ENCODE data around the gene TTLL5.
A peak's percentile ranks its signal among the peaks of the same experiment; 100 is the strongest.

The TTLL5 gene, protein sequence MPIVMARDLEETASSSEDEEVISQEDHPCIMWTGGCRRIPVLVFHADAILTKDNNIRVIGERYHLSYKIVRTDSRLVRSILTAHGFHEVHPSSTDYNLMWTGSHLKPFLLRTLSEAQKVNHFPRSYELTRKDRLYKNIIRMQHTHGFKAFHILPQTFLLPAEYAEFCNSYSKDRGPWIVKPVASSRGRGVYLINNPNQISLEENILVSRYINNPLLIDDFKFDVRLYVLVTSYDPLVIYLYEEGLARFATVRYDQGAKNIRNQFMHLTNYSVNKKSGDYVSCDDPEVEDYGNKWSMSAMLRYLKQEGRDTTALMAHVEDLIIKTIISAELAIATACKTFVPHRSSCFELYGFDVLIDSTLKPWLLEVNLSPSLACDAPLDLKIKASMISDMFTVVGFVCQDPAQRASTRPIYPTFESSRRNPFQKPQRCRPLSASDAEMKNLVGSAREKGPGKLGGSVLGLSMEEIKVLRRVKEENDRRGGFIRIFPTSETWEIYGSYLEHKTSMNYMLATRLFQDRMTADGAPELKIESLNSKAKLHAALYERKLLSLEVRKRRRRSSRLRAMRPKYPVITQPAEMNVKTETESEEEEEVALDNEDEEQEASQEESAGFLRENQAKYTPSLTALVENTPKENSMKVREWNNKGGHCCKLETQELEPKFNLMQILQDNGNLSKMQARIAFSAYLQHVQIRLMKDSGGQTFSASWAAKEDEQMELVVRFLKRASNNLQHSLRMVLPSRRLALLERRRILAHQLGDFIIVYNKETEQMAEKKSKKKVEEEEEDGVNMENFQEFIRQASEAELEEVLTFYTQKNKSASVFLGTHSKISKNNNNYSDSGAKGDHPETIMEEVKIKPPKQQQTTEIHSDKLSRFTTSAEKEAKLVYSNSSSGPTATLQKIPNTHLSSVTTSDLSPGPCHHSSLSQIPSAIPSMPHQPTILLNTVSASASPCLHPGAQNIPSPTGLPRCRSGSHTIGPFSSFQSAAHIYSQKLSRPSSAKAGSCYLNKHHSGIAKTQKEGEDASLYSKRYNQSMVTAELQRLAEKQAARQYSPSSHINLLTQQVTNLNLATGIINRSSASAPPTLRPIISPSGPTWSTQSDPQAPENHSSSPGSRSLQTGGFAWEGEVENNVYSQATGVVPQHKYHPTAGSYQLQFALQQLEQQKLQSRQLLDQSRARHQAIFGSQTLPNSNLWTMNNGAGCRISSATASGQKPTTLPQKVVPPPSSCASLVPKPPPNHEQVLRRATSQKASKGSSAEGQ (N-terminal part only)
- long read RNA-seq, partial matches to known transcripts = 7 of 20 reads
- long read RNA-seq, other reads (novel, unspliced or antisense) = 13 of 20 reads

DNA sequence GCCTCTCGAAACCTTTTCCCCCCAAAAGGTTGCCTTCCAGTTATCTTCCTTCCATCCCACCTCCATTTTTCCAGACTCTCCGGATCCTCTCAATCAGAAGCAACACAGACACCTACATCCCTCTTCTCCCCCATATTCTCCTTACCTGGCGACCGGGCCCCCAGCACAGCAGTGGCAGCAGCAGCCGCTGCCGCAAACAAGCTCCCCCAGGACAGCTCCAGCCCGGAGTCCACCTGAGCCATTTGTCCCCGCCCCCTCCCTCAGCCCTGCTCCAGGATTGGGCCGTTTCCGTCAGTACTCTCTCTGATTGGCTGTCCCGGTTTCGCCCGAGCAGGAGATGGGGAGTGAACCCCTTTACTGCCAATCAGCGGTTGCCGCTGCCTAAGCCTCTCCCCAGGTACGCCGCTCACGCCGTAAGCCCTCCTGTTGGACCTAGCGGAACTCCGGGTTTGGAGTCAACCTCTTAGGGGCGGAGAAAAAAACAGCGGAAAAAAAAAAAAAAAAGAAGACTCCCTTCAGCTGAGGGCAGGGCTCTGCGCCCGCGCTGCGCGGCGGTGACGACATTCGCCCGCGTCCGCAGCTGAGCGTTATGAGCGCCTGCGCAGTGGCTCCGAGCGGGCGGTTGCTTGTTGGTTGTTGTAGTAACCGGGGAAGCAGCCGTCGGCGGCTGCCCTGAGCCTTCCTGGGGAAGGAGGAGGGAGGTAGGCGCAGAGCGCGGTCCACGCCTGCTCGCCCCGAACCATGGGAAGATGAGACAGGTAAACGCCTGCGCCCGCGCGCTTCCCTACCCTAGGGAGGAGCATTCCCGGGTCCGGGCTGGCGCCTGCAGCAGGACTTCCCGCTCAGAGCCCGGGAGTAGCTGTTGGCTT, at the start of gene TTLL5, which contains the start of gene ERG28:
Gene TTLL5 (plus strand): TSS at position 617 of the 869 bp plus-strand sequence. CDS start 1,904 bp downstream, outside the sequence.
Gene ERG28 (minus strand): TSS at position 247 of the 869 bp plus-strand sequence. CDS start 3,374 bp downstream, outside the sequence.
- Histone ChIP-seq H3K27me3 (ENCODE audit: insufficient read depth, poor library complexity, severe bottlenecking) (no peaks in the 10 kb centered on the region), H3K27ac (replicated peaks) (peak within 1 kb of the TSS; percentile 91), H3K4me3 (replicated peaks; ENCODE audit: insufficient read depth, low read length) (peak within 1 kb of the TSS; percentile 93)
- peak; percentile 83 to 92 for DNase-seq (ENCODE audit: low read depth in 1 of 2, low spot score in 1 of 2)
- no peak for TF ChIP-seq GABPA (IDR thresholded peaks at IDR 0.05; ENCODE audit: low read depth)
- TF ChIP-seq, protein P1, sequence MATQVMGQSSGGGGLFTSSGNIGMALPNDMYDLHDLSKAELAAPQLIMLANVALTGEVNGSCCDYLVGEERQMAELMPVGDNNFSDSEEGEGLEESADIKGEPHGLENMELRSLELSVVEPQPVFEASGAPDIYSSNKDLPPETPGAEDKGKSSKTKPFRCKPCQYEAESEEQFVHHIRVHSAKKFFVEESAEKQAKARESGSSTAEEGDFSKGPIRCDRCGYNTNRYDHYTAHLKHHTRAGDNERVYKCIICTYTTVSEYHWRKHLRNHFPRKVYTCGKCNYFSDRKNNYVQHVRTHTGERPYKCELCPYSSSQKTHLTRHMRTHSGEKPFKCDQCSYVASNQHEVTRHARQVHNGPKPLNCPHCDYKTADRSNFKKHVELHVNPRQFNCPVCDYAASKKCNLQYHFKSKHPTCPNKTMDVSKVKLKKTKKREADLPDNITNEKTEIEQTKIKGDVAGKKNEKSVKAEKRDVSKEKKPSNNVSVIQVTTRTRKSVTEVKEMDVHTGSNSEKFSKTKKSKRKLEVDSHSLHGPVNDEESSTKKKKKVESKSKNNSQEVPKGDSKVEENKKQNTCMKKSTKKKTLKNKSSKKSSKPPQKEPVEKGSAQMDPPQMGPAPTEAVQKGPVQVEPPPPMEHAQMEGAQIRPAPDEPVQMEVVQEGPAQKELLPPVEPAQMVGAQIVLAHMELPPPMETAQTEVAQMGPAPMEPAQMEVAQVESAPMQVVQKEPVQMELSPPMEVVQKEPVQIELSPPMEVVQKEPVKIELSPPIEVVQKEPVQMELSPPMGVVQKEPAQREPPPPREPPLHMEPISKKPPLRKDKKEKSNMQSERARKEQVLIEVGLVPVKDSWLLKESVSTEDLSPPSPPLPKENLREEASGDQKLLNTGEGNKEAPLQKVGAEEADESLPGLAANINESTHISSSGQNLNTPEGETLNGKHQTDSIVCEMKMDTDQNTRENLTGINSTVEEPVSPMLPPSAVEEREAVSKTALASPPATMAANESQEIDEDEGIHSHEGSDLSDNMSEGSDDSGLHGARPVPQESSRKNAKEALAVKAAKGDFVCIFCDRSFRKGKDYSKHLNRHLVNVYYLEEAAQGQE (IDR thresholded peaks at IDR 0.05; ENCODE audit: insufficient replicate concordance, low read depth) = no peak
- no peak for TF ChIP-seq POLR2AphosphoS5 (IDR thresholded peaks at IDR 0.05; ENCODE audit: low read depth)
- no peak for TF ChIP-seq SPI1 (IDR thresholded peaks at IDR 0.05; ENCODE audit: borderline replicate concordance, low read depth)
- TF ChIP-seq, protein P2, sequence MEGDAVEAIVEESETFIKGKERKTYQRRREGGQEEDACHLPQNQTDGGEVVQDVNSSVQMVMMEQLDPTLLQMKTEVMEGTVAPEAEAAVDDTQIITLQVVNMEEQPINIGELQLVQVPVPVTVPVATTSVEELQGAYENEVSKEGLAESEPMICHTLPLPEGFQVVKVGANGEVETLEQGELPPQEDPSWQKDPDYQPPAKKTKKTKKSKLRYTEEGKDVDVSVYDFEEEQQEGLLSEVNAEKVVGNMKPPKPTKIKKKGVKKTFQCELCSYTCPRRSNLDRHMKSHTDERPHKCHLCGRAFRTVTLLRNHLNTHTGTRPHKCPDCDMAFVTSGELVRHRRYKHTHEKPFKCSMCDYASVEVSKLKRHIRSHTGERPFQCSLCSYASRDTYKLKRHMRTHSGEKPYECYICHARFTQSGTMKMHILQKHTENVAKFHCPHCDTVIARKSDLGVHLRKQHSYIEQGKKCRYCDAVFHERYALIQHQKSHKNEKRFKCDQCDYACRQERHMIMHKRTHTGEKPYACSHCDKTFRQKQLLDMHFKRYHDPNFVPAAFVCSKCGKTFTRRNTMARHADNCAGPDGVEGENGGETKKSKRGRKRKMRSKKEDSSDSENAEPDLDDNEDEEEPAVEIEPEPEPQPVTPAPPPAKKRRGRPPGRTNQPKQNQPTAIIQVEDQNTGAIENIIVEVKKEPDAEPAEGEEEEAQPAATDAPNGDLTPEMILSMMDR (IDR thresholded peaks at IDR 0.05; ENCODE audit: insufficient read depth, low read length) = no peak

DNA sequence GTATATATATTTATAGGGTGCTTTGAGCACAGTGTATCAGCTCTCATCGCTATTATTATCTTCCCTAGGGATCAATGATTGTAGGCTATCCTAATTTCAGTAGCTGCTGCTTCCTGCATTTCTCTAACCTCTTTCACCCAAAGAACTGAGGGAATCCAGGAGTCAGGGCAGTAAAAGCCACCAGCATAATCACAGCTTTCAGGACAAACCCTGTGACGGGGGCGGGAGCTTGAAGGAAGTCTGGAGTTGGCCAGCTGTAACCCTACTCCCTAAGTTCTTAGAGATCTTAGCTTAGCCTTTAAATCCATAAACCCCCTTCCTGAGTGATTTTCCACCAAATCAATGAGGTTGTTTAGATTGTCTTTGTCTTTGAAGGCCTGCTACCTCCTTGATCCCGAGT, 48.9 kb upstream of the TTLL5 start:
- TF ChIP-seq, protein P2 (IDR thresholded peaks at IDR 0.05; ENCODE audit: insufficient read depth, low read length) = no peak
- TF ChIP-seq GABPA (IDR thresholded peaks at IDR 0.05; ENCODE audit: low read depth) (no peak), POLR2AphosphoS5 (IDR thresholded peaks at IDR 0.05; ENCODE audit: low read depth) (no peak), SPI1 (IDR thresholded peaks at IDR 0.05; ENCODE audit: borderline replicate concordance, low read depth) (no peak)
- no peaks in the 10 kb centered on the region for H3K27me3 ChIP-seq (ENCODE audit: insufficient read depth, poor library complexity, severe bottlenecking)
- H3K27ac ChIP-seq (replicated peaks) = no peak overlapping the region
- H3K4me3 ChIP-seq (replicated peaks; ENCODE audit: insufficient read depth, low read length) = no peak overlapping the region
- no peak for DNase-seq (ENCODE audit: low read depth in 1 of 2, low spot score in 1 of 2)

DNA sequence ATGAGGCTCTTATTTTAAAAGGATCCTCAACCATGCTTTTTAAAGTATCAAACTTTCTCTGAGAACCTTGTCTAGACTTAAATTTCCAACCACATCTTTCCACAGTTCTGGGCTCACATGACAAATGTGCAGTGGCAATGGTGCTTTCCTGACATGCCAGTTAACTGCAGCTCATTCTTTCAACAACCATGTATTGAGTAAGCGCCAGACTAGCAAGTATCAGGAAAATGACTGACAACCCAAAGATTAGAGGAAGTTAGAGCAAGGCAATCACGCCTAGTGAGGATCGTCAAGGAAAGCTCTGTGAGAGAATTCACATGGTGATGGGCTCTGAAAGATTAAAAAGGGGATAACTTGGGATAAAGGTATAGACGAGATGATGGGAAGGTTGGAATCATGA, 46.9 kb upstream of the TTLL5 start:
- TF ChIP-seq SPI1 (IDR thresholded peaks at IDR 0.05; ENCODE audit: borderline replicate concordance, low read depth) (no peak), GABPA (IDR thresholded peaks at IDR 0.05; ENCODE audit: low read depth) (no peak), POLR2AphosphoS5 (IDR thresholded peaks at IDR 0.05; ENCODE audit: low read depth) (no peak)
- TF ChIP-seq, protein P2 (IDR thresholded peaks at IDR 0.05; ENCODE audit: insufficient read depth, low read length) = no peak
- H3K27me3 ChIP-seq (ENCODE audit: insufficient read depth, poor library complexity, severe bottlenecking) = no peaks in the 10 kb centered on the region
- peak in 1 of 2 experiments; percentile 59 for DNase-seq (ENCODE audit: low read depth in 1 of 2, low spot score in 1 of 2)
- no peak overlapping the region for H3K4me3 ChIP-seq (replicated peaks; ENCODE audit: insufficient read depth, low read length)
- peak overlapping the region; percentile 65; the same call in 1 of the 2 replicates for H3K27ac ChIP-seq (replicated peaks)
